IPS-18a (cell line): ENCODE results near the gene AMPD2.
A peak's percentile ranks its signal among the peaks of the same experiment; 100 is the strongest.
"Not testable (repeated sequence)": the region's sequence is repeated elsewhere in the genome, so short reads cannot be mapped to it uniquely, and the experiment has no call there.

Source experiments
- H3K27ac ChIP-seq: one replicate; pipeline ENCODE4 v1.5.1; 2013; ENCODE audit warnings: low read length
- H3K27me3 ChIP-seq: one replicate; pipeline ENCODE4 v1.6.1; 2013; ENCODE audit warnings: mild to moderate bottlenecking, low read length; ENCODE audit not compliant: control insufficient read depth, insufficient read depth
- H3K36me3 ChIP-seq: one replicate; pipeline ENCODE4 v1.6.1; 2013; ENCODE audit warnings: low read depth, low read length; ENCODE audit not compliant: control insufficient read depth
- H3K4me1 ChIP-seq: one replicate; pipeline ENCODE4 v1.6.1; 2013; ENCODE audit warnings: low read depth, low read length; ENCODE audit not compliant: control insufficient read depth
- H3K4me3 ChIP-seq: one replicate; pipeline ENCODE4 v1.5.1; 2013; ENCODE audit warnings: low read length
- H3K9ac ChIP-seq: one replicate; pipeline ENCODE4 v1.6.1; 2013; ENCODE audit warnings: mild to moderate bottlenecking, low read length, moderate library complexity
- H3K9me3 ChIP-seq: one replicate; pipeline ENCODE4 v1.6.1; 2013; ENCODE audit warnings: low read depth, low read length; ENCODE audit not compliant: control insufficient read depth

Gene AMPD2

DNA sequence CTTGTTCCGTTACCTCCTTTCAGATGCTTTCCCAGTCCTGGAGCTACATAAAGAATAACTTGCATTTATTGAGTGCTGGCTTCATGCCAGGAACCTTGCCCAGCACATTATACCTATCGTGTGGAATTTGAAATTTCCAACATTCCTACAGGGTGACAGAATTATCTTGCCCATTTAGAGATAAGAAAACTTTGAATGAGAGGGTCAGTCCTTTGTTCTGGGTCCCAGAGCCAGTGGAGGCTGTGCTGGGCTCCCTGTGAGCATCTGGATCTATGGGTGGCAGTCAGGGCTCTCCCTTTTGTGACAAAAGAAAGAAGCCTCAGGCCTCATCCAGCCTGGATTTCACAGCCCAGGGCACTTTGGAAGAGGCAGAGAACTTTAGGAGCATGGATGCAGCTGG lies 39.5 kb downstream of the AMPD2 start:
- Histone ChIP-seq H3K9me3 (no peaks in the 10 kb centered on the region), H3K4me1 (no peaks in the 10 kb centered on the region), H3K27ac (no peak overlapping the region), H3K36me3 (no peaks in the 10 kb centered on the region), H3K9ac (no peak overlapping the region), H3K27me3 (peaks cover 15% of the 10 kb centered on the region), H3K4me3 (no peak overlapping the region)

DNA sequence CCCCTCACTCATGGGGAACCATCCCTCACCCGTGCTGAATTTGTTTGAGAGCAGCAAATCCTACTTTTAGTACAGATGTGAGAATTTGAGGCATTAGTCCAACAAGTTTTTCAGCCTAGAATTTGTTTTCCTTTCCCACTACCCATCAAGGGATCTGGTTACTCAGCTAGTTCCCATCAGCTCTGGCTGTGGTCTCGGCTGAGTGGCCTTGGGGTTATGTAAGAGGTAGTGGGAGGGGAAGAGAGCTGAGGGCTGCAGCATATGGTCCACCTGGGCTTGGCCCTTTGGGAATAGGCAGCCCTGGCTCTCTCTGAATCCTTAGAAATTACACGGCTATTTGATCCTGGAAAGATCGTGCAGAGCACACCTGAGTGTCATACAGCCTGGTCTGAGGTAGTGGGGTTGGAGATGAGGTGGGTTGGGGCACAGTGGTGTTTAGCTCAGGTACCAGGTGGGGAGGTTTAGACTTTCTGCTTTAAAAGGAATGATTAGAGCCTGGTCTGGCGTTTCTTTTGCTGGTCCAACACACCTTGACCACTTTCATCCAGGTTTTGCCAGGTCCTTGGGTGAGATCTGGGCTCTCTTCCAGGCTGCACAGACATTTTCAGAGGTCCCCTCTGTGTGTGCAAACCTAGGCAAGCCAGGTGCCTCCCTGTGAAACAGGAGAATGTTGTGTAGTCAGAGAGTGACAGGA lies 40.5 kb downstream of the AMPD2 start:
- Histone ChIP-seq H3K4me1 (no peaks in the 10 kb centered on the region), H3K9ac (no peak overlapping the region), H3K9me3 (no peaks in the 10 kb centered on the region), H3K36me3 (no peaks in the 10 kb centered on the region), H3K27me3 (peaks cover 5% of the 10 kb centered on the region), H3K4me3 (no peak overlapping the region), H3K27ac (no peak overlapping the region)

DNA sequence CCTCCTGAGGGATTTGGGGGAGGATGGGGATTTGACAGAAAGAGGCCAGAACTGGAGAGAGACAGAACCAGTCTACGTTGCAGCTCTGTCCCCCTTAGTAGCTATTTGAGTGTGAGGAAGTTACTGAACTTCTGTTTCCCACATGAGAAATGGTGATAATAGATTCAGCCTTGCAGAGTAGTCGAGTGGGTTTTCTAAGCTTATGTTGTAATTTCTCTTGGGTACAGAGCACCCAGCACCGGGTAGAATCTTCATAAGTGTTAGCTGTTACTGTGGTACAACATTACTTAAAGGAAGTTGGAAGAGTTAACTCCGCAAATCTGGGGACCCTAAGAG lies 41.0 kb downstream of the AMPD2 start:
- H3K36me3 ChIP-seq, H3K27me3 ChIP-seq, H3K9me3 ChIP-seq, H3K4me1 ChIP-seq, H3K9ac ChIP-seq, H3K27ac ChIP-seq, H3K4me3 ChIP-seq: not testable (repeated sequence)

DNA sequence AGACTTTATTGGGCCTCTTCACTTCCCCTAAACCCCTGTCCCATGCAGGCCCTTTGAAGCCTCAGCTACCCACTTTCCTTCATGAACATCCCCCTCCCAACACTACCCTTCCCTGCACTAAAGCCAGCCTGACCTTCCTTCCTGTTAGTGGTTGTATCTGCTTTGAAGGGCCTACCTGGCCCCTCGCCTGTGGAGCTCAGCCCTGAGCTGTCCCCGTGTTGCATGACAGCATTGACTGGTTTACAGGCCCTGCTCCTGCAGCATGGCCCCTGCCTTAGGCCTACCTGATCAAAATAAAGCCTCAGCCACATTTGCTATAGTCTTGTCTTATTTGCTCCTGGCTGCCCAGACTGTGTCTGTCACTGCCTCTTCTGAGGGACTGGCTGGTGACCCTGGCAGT lies 41.8 kb downstream of the AMPD2 start:
- Histone ChIP-seq H3K27ac (no peak overlapping the region), H3K27me3 (no peaks in the 10 kb centered on the region), H3K9ac (no peak overlapping the region), H3K36me3 (no peaks in the 10 kb centered on the region), H3K4me1 (no peaks in the 10 kb centered on the region), H3K4me3 (no peak overlapping the region), H3K9me3 (no peaks in the 10 kb centered on the region)

DNA sequence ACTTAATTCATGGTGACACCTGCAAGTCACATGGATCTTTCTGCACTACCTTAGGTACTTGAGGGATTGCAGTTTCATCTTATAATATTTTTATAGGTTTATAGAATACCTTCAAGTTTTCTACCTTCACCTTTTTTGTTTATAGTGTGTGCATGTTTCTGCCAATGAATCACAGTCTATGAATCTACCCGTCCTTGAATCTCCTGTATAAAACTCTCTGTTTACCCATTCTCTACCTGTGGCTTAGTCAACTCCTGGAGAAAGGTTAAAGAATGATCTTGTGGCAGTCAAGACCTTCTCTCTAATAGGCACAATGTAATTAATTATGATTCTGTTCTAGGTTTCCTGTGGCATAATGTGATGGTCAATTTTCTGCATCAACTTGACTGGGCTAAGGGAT lies 45.0 kb downstream of the AMPD2 start:
- no peaks in the 10 kb centered on the region for H3K36me3 ChIP-seq
- no peaks in the 10 kb centered on the region for H3K9me3 ChIP-seq
- H3K4me3 ChIP-seq = no peak overlapping the region
- no peak overlapping the region for H3K27ac ChIP-seq
- H3K4me1 ChIP-seq = peaks cover 3% of the 10 kb centered on the region
- H3K27me3 ChIP-seq = no peaks in the 10 kb centered on the region
- H3K9ac ChIP-seq = no peak overlapping the region

DNA sequence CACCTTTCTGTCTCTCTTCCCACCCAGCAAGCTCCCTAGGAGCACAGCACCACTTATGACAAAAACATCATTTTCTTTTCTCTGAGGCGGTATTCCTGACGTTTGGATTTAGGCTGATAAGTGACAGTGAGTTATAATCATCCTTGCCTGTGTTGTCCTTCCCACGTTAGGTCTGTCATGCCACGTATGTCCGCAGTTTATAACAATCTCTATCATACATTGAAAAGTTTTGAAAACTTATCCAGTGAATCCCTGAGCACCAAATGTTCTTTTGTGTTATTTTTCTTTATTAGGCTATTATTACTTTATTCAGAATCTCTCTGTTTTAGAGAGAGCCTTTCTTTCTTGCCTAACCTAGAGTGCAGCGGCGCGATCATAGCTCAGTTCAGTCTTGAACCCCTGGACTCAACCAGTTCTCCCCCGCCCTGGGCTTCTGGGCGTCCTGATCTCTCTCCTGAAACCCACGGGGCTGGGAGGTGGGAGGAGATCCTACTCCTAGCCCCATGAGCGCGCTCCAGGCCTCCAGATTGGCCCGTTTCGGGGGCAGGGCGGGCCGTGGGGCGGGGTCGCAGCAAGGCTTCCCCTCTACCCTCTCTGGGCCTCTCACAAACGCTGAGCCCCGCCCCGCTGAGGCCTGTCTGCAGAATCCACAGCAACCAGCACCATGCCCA lies 48.0 kb downstream of the AMPD2 start, which contains the start of gene GSTM2:
Gene GSTM2 (plus strand): TSS at position 606 of the 671 bp plus-strand sequence. CDS start 59 bp downstream, at position 665.
- Histone ChIP-seq H3K9me3 (no peaks in the 10 kb centered on the region), H3K9ac (no peak within 1 kb of the TSS), H3K4me3 (peak within 1 kb of the TSS; percentile 50), H3K36me3 (no peaks in the 10 kb centered on the region), H3K27ac (no peak within 1 kb of the TSS), H3K27me3 (no peaks in the 10 kb centered on the region), H3K4me1 (peaks cover 3% of the 10 kb centered on the region)

DNA sequence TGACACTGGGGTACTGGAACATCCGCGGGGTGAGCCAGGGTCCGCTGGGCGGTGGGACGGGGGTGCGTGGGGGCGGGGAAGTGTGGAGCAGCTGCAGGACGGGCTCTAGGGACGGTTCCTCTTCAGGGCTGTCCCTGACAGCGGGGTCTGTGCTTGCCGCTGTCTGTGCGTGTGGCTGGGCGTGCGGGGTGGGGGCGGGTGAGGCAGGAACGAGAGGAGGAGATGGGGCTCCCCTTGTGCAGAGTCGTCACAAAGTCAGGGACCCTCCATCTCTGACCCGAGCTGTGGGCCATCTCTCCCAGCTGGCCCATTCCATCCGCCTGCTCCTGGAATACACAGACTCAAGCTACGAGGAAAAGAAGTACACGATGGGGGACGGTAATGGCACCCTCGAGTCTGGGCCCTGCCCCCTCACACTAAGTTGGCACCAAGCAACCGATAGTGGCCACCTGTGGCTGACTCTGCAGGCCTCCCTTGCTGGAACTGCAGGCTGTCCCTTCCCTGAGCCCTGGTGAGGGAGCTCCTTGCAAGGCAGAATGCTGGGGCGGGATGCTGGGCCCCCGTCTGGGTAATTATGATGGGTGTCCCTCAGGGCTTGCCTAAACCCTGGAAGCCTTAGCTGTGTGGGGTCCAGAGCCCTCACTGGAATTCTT lies 48.6 kb downstream of the AMPD2 start:
- Histone ChIP-seq H3K4me3 (peak overlapping the region; percentile 50), H3K36me3 (no peaks in the 10 kb centered on the region), H3K9ac (no peak overlapping the region), H3K27ac (no peak overlapping the region), H3K9me3 (no peaks in the 10 kb centered on the region), H3K4me1 (peaks cover 3% of the 10 kb centered on the region), H3K27me3 (no peaks in the 10 kb centered on the region)

DNA sequence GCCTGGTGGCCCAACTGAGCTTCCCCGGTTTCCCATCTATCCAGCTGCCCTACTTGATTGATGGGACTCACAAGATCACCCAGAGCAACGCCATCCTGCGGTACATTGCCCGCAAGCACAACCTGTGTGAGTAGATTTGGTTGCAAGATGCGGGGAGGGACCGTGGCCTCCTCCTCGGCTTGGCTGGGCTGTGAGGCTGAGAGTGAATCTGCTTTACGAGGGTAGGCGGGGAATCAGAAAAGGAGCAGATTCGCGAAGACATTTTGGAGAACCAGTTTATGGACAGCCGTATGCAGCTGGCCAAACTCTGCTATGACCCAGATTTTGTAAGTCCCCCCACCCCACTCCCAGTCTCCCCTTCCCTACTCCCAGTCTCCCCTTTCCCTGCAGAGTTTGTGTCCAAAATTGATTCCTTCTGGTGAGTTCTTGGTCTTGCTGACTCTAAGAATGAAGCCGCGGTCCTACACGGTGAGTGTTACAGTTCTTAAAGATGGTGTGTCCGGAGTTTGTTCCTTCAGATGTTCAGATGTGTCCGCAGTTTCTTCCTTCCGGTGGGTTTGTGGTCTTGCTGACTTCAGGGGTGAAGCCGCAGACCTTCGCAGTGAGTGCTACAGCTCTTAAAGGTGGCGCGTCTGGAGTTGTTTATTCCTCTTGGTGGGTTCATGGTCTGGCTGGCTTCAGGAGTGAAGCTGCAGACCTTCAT lies 49.8 kb downstream of the AMPD2 start:
- no peaks in the 10 kb centered on the region for H3K27me3 ChIP-seq
- H3K4me3 ChIP-seq = no peak overlapping the region
- no peaks in the 10 kb centered on the region for H3K9me3 ChIP-seq
- no peaks in the 10 kb centered on the region for H3K36me3 ChIP-seq
- H3K27ac ChIP-seq = no peak overlapping the region
- peaks cover 3% of the 10 kb centered on the region for H3K4me1 ChIP-seq
- no peak overlapping the region for H3K9ac ChIP-seq

DNA sequence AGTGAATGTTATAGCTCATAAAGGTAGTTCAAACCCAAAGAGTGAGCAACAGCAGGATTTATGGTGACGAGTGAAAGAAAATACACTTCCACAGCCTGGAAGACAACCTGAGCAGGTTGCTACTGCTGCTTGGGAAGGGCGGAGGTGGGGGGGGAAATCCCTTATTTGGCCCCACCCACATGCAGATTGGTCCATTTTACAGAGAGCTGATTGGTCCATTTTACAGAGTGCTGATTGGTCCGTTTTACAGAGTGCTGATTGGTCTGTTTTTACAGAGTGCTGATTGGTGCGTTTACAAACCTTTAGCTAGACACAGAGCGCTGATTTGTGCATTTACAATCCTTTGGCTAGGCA lies 50.3 kb downstream of the AMPD2 start:
- not testable (repeated sequence) for H3K27ac ChIP-seq

DNA sequence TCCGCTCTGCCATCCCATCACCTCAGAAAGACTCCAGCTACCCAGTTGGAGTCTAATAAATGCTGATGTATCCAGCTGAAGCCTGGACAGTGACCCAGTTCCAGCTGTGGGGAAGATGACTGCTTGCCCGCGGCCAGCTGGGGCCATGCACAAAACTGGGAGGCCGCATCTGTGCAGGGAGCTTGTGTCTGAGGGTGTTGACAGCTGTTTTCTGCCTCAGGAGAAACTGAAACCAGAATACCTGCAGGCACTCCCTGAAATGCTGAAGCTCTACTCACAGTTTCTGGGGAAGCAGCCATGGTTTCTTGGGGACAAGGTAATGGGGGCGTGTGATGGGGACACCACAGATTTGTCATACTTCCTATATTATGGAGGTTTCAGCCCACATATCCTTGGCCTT lies 51.4 kb downstream of the AMPD2 start:
- Histone ChIP-seq H3K27me3 (no peaks in the 10 kb centered on the region), H3K36me3 (no peaks in the 10 kb centered on the region), H3K4me1 (peaks cover 3% of the 10 kb centered on the region), H3K9me3 (no peaks in the 10 kb centered on the region), H3K9ac (no peak overlapping the region), H3K4me3 (no peak overlapping the region), H3K27ac (no peak overlapping the region)

More for the DNA sequence above, 50.3 kb downstream of the AMPD2 start:
- H3K4me1 ChIP-seq, H3K9ac ChIP-seq, H3K36me3 ChIP-seq, H3K27me3 ChIP-seq, H3K9me3 ChIP-seq, H3K4me3 ChIP-seq: not testable (repeated sequence)

DNA sequence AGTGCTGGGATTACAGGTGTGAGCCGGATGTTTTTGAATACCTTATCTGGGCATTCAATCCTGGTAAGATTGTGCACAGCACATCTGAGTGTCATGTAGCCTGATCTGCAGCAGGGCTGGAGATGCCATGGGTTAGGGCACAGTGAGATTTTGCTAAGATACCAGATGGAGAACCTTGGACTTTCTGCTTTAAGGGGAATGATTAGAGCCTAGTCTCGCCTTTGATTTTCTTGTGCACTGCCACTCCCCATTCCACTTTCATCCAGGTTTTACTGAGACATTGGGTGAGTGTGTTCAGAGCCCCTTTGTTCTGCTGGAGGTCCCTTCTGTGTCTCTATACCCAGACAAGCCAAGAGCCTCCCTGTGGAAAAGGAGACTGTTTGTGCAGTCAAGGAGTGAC lies 54.2 kb downstream of the AMPD2 start:
- not testable (repeated sequence) for H3K4me1 ChIP-seq, H3K9me3 ChIP-seq, H3K4me3 ChIP-seq, H3K36me3 ChIP-seq, H3K27ac ChIP-seq, H3K9ac ChIP-seq, H3K27me3 ChIP-seq
